HG02943 (cell line): ENCODE data around the gene MYPOP.

Experiments
- ATAC-seq: cut with Tn5 transposase; IDR thresholded peaks from one replicate; pipeline ENCODE4 v1.9.1; 2021; ENCODE audit warnings: mild to moderate bottlenecking, low read depth, moderate library complexity; ENCODE audit not compliant: unreplicated experiment

Gene MYPOP, protein sequence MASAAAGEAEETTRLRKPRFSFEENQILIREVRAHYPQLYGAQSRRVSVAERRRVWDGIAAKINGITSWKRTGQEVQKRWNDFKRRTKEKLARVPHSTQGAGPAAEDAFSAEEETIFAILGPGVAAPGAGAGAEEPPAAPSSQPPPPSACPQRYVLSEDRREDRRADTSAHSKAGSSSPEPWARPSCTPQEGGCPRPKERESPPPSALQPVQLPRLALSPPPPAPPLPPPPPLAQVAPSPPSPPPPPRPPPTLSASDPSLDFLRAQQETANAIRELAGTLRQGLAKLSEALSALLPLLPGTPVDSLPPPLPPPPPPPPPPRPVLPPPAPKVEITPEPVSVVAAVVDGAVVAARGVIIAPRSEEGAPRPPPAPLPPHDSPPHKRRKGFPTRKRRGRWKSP

DNA sequence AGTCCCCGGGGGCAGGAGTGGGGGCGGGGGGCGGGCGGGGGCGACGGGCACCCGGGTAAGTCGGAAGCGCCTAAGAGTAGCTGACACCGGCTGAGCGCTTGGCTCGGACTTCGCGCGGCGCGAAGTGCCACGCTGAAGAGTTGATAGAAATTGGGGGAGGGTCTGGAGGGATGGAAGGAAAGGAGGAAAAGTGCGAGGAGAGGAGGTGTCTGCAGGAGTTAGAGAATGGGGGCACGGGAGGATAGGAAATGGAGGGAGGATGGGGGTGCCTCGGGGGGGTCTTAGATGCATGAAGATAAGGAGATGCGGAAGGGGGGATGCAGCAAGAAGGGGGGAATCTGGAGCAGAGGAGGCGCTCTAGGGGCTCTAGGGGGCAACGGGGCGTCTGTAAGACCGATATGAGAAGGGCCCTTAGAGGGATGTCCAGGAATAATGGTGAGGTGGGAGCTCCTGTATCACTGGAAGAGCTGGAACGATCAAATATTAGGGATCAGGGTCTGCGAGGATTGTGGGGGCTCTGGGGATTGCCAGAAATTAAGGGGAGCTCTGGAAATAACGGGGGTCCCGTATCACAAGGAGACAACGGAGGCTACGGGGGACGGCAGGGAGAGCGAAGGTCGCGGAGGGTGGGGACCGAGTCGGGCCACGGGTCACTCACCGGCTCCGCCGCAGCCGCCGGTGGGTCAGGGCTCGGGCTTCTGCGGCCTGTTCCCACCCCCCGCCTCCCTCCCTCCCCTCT is at the start of gene MYPOP:
Gene MYPOP, minus strand, starts transcription at position 702 of the 739 bp plus-strand sequence. CDS start 840 bp downstream, outside the sequence.
- ATAC-seq: no peak

DNA sequence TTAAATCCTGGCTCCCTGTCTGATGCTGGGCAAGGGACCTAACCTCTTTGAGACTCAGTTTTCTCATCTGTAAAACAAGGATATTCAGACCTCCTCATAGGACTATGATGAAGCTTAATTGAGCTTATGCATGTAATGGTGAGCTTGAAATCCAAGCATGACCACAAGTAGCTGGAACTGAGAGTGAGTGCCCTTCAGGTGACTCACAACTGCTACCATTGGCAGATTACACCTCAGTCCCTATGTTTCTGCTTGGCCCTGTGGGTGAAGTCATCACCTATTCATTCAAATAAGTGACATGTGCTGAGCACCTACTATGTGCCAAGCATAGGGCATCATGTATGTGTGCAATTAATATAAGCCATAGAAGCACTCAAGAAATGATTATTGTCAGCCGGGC is 45.5 kb upstream of the MYPOP start:
- no peak for ATAC-seq

DNA sequence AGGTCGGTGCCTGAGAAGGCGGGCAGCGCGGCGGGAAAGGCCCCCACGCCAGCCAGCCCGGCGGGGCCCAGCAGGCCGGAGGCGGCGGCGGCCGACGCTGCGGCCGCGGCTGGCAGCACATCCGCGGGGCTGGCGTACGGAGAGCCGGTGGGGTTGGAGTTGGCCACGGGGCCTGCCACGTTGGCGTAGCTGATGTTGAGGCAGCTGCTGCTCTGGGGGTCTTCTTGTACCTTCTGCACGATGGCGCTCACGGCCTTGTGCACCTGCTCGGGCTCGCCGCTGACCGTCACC is 38.0 kb upstream of the MYPOP start:
- no peak for ATAC-seq

DNA sequence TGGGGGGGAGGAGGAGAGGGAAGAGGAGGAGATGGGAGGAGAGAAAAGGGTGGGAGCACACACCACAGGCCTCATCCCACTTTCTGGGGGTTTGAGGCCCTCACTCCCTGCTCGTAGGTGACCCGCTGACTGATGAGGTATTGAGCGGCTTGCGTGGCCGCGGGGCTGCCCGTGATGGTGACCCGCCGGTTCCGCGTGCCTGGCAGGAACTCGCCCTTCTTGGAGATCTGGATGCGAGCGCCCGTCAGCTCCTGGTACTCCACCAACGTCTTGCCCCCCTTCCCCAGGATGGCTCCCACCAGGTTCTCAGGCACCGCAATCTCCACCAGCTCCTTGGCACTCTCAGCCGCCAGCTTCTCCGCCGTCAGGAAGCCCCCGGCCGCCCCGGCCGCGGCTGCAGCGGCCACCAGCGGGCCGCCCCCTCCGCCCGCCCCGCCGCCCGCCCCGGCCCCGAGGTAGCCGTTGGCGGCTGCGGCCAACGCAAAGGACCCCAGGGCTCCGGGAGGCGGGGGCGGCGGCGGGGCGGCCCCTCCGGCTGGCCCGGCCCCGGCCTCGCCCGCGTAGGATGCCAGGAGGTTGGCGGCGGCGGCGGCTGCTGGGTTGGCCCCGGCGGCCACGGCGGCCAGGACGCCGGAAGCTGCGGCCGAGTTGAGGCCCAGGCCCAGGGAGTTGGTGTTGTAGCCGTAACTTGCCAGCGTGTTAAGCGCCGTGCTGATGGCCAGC is 37.5 kb upstream of the MYPOP start:
- no peak for ATAC-seq

DNA sequence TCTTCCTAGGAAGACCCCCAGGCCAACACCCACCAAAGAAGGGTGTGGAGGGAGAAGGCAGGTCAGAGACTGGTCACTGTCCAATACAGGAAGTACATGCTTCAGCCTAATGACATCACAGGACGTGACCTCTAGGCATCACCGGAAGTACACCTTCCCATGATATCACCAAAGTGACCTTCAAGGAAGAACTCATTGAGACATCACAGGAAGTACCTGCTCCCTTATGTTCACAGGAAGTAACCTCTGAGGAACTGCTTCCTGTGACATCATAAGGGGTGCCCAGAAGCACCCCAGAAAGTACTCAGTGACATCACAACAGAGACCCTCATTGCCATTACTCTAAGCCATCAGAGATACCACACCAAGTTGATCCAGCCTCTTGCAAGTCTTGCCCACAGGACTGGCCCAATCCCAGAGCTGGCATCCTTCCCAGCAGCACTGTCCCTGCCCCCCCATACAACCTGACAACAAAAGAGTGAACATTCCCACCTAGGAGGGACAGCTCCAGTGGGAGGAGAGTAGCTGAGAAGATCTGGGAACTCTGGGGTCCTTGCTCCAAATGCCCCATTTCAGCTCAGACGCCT is 36.4 kb upstream of the MYPOP start:
- no peak for ATAC-seq

DNA sequence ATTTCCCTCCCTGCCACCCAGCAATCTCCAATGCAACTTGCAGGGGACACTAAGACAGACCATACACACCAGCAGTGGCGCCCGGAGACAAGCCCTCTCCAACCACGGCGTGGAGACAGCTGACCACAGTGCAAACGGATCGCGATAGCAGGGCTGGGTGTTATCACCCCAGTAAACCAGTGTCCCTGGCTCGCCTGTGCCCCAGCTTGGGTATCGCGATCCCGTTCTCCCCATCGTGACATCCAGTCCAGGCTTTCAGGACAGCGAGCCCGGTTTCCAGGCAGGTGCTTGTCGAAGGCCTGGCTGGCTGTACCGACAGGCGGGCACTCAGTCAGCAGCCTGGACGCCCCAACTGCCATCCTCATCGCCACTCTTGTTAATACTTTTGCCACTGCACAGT is 32.9 kb upstream of the MYPOP start:
- no peak for ATAC-seq

DNA sequence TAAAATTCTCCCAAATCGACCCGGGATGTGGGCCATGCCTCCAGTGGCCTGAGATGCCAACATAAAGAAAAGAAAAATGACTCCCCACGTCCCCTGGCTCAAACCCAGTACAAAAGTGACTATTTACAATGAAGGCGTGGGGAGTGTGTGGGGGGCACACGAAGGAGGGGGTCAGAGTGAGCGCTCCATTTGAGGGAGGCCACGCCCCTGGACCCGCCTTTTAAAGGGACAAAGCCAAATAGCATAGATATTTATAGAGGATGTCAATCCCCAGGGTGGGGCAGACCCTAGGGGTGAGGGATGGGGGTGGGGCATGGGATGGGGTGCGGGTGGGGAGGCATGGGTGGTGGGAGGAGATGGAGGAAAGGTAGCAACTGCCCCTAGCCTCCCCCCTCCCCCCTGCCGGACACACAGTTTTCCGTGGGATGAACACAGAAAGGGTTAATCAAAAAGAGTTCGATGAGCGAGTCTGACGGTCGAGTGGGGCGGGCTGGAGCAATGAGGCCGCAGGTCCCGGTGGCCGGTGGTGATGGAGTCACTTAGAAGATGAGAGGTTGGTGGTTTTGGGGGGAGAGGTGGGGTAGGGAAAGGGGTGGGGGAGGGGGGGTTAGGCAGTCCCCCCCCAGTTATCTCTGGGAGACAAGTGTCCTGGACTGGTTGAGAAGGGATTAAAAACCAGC is 32.3 kb upstream of the MYPOP start:
- ATAC-seq: no peak

DNA sequence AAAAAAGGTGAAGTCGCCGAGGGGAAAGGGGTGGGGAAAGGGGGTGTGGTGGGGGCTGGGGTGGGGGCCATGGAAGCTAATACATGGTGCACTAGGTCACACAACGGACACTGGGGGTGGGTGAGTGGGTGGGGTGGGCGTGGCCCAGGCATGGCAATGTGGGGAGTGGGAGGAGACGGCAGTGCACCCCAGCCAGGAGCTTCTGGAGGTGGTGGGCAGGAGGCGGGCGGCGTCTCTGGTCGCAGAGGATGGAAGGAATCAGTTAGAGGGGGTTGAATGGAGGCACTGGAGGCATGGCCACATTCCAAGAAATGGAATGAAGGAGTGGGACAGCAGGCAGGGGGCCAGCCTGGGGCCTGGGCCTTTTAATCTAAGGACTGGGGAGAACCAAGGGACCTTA is 31.3 kb upstream of the MYPOP start:
- no peak for ATAC-seq

DNA sequence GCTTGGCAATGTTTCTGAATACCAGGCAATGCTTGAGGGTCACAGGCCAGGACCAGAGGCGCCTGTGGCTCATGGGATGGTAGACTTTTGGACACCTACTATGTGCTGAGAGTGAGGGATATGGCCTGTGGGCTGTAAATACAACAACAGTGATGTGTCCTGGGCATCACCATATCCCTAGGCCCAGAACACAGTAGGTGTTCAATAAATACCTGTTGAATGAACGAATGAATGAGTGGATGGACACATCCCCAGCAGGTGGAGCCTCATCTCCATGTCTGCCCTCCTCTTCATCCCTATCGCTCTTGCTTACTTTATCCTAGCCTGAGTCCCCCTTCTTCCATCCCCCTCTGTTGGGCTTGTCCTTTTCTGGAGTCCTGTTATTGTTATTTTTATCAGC is 28.6 kb upstream of the MYPOP start:
- ATAC-seq: no peak

DNA sequence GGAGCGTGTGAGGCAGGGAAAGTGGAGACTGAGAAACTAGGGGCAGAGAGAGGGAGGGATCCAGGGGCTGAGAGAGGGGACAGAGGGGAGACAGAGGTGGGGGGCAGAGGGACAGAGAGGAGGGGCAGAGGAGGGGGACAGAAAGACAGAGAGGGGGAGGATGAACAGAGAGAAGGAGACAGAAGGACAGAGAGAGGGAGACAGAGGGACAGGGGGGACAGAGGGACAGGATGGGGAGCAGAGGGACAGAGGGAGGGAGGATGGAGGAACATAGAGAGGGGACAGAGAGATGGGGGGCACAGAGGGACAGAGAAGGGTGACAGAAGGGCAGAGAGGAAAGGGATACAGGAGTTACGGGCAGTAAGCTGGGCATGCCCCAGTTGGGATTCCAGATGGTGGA is 26.8 kb upstream of the MYPOP start:
- no peak for ATAC-seq

DNA sequence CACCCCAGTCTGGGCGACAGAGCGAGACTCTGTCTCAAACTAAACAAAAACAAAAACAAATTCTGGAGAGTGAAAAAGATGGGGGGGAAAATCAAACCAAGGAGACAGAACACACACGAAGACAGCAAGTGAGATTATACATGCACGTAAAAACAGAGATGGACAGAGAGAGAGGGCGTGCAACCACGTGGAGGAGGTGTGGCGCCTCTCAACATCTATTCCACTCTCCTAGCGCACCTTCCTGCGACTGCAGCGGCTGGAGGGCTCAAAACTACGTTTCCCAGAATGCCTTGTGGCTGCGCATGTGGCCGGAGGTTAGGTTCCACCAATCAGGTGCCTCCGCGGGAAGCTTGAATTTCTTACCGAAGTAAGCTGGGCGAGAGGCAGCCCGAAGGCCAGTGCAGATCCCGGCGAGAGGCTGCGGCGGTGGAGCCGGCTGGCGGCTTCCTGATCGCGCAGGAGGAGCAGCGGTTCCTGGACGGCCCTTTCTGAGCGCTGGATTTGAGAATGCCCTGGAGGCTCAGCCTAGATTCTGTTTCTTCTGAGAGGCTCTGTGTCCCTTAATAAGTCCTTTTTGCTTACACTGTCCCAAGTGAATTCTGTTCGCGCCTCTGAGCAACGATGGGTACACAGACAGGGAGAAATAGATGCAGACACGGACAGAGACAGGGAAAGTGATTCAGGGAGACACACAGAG is 25.3 kb upstream of the MYPOP start:
- peak; percentile 83 for ATAC-seq

DNA sequence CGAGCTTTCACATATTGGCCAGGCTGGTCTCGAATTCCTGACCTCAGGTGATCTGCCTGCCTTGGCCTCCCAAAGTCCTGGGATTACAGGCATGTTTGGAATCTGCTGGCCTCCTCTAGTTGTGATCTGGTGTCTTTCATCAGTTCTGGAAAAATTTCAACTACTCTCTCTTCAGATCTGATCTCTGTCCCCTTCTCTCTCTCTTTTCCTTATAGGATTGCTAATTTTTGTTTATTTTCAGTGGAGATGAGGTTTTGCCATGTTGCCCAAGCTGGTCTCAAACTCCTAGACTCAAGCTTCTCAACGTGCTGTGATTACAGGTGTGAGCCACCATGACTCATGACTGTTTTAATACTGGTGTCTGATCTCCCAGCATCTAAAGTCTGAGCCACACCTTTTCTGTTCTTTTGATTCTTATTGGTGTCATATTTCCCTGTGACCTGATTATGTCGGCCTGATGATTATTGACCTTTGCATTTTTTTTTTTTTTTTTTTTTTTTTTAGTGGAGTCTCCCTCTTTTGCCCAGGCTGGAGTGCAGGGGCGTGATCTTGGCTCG is 22.6 kb upstream of the MYPOP start:
- no peak for ATAC-seq

DNA sequence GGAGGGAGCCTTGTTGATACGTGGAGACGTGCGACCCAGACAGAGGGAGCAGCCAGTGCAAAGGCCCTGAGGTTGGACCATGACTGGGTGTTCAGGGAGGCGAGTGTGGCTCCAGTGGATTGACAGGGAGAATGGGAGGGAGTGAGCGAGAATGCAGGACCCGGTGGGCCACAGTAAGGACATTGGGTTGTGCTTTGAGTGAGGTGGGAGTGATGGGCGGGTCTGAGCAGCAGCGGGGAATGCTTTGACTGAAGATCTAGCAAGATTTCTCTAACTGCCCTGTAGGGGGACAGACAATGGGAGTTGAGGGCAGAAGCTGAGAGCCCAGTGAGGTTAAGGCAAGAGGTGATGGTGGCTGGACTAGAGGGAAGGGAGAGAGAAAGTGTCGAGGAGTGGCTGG is 19.9 kb upstream of the MYPOP start:
- no peak for ATAC-seq

DNA sequence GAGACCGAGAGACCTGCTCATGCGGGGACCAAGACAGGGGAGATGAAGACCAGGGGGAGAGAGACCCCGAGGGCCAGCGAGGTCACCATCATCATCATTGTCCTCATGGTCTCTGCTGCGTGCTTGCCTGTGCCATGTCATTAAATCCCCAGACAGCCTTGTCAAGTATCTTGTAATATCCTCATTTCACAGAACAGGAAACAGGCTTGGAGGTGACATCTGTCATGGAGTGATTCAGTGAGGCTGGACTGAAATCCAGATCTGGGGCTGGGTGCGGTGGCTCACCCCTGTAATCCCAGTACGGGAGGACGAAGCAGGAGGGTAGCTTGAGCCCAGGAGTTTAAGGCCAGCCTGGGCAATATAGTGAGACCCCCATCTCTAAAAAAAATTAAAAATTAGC is 18.0 kb upstream of the MYPOP start:
- ATAC-seq: no peak

DNA sequence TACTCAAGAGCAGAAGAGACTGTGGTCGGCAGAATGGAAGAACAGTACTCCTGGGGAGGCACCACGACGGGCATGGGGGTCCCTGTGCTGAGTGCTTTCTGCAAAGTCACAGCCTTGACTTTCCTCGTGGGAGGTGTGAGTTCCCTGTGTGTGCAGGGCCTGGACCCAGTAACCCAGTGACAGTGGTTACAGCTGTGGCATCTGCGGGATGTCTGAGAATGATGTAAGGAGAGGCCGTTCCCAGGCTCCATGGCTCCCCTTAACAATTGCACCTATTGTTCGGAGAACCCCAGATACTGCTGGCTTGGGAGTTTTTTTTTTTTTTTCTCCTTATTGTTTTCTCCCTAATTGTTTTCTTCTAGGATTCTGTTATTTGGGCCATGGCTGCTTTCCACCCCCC is 17.3 kb upstream of the MYPOP start:
- no peak for ATAC-seq

DNA sequence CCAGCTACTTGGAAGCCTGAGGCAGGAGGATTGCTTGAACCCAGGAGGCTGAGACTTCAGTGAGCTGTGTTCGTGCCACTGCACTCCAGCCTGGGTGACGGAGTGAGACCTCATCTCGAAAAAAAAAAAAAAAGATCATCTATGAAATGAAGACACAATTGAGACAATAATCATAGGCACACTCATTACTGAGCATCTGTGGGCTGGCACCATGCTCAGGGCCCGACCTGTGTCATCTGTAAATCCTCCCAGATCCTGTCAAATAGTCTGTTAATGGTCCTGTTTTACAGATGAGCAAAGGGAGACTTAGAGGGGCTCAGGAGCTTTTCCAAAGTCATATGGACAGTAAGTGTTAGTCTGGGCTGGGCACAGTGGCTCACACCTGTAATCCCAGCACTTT is 16.3 kb upstream of the MYPOP start:
- ATAC-seq: no peak

DNA sequence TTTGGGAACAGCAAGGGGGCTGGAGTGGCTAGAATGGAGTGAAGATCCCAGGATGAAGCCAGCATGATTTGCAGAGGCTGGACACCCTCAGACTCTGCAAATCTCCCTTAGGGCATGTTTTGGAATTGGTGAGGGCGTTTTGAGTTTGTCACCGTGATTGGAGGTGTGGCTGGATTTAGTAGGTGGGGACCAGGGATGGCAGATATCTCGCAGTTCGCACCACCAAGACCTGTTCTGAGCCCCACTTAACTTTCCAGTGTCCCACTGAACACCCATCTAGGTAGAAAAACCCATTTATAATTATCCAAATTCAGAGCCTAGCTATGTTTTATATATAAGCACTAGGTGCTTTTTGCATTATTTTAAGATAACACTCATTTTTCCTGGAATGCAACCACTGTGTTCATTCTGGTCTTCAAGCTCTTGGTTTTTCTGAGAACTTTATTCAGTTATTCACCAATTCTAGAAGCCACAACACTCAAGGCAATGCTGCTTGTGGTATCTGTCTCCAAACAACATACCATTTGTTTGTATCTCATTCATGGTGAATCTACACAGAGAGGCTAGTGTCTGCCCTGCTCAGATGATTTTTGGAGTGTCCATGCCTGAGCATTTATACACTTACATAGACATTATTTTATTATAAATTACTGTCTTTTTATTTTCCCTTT is 15.1 kb upstream of the MYPOP start:
- ATAC-seq: no peak

DNA sequence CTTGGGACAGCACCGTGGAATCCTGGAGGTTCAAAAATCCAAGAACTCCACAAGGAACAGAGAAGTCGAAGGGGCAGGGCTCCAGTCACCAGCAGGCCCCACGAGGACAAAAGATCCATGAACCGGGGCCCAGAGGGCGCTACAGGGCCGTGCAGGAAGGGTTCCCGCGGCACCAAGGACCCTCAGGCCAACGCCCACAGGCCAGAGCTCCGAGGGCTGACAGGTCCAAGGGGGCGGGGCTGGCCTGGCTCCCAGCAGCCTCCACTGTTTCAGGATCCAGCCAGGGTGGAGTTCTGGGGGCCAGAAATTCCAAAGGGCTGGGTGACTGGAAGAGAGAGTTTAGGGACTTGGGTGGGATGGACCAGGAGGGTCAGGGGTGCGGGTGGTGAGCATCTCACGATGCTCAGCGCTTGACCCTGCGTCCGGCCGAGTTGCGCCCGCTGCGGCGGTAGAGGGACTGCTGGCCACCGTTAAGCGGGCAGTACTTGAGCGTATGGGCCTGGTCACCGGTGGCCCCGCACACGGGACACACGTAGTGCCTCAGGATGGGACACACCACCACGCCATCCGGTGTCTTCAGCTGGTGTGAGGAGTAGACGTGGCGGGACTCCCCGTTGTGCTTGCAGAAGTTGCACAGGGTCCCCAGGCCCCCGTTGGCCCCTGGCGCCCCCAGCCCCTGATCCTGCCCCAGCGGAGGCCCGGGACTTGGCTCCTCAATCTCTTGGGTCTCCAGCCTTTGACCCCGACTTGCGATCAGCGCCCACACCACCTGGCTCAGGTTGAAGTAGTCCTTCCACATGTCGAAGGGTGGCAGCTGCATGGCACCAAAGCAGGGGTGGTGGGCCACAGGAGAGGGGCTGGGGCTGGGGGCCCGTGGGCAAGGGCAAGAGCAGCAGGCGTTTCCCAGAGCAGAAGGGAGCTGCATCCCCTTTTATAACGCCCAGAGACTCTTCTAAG is 11.7 kb upstream of the MYPOP start, which contains the start of gene NANOS2:
Gene NANOS2, minus strand, starts transcription at position 905 of the 957 bp plus-strand sequence. Its CDS starts 85 bp downstream, at position 820.
- ATAC-seq: no peak
